ENCODE results near the gene CARD11.

The CARD11 gene

DNA sequence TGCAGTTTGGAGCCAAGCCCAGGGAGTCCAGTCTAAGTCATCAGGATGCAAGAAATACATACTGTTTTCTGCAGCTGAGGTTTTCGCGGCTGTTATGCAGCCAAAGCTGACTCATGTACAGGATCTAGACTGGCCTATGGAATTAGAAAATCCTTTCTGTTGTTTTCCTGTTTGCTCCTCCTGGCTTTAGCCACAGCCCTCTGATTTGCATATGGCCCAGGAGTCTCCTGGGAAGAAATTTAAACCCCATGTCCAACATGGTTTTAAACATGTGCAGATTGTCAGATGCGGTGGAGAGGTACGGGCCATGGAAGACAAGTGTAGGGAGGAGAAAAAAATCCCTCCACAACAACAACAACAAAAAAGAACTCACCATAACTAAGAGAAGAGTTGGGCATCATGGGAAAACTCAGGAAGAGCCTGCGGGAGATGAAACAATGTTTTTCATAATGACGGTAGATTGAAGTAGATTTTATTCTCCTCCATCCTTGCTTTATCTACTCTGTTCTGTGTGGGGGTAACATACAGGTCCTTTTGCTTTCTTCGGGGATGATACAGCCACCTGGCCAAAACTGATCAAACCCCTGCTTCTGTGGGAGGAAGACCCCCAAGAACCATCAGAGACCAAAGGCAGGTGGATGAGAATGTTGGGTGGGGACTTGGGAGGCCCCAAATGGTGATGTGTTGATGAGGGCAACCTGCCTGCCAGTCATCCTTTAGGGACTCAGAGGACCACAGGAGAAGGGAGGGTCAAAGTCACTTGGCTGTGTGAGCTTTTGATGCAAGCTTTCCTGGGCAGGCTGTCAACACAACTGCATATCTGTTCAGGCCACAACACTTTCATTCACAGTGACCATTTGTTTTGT is 169.7 kb downstream of the CARD11 start:
- no peak for DNase-seq (ENCODE audit: low read depth in 2 of 2)

GRCh38 chr7:2873146-2873545 is 170.5 kb downstream of the CARD11 start:
- no peak for DNase-seq (ENCODE audit: low read depth in 2 of 2)

- DNase-seq (ENCODE audit: low read depth in 2 of 2) = no peak
Observed at GRCh38 chr7:2872296-2872874, 171.3 kb downstream of the CARD11 start.

GRCh38 chr7:2870471-2870931 is 173.2 kb downstream of the CARD11 start:
- DNase-seq (ENCODE audit: low read depth in 2 of 2) = peak in 1 of 2 donors; percentile 35

DNA sequence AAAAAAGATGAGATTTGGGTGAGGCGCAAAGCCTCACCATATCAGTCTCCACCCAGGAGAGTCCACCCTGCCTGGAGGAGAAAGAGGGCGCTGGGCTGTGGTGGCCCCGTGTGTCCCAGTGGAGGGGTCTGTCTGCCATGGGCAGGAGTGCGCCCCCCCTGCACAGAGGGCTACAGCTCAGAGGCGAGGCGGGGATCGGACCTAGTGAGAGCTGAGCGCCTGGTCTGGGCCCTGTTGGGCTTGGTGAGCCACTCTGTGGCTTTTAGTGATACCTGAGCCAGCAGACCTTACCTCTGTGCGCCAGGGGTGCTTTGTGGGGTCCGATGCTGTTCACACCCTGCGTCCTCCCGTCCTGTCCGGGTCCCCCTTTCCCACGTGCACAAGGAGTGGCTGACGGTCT is 173.7 kb downstream of the CARD11 start:
- no peak for DNase-seq (ENCODE audit: low read depth in 2 of 2)

DNA sequence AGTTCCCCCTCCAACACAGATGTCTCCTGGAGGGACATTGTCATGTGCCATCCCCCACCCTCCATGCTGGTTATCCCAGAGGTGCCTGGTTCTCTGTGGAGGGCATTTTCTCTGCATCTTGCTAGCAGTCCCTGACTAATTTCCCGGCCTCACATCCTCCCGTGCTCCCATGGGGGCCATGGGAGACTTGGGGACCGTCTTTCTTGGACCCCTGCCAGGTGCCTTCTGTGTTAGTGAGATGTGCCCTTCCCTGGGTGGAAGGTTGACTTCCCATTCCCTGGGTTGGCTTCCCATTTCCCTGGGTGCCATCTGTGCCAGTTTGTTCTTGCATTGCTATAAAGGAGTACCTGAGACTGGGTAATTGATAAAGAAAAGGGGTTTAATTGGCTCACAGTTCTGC is 177.1 kb downstream of the CARD11 start:
- no peak for DNase-seq (ENCODE audit: low read depth in 2 of 2)

DNA sequence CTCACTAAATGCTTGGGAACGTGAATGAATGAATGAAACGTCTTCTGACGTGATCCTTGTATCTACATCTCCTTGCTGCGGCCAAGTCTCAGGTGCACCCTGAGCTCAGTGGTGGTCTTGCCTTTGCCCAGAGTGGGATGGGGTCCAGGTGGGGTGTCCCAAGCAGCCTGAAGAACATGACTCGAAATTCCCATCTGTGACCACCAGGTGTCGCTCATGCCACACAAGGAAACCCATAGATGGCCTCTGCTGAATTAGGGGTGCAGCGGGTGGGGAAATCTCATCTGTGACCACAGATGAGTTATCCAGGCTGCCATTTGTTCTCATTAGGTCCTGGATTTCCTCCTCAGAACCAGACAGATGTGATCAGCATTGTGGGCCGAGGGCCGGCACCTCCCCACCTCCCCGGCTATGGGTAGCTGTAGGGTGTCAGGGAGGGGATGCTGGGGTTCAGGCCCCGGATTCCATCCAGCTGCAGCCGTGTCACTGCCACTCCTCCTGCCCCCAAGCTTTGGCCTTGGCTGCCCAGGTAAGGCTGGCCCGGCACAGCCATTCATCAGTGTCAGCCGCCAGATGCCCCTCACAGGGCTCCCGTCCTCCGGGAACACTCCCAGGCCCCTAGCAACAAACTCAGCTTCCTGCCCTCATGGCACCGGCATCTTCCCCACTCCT is 178.5 kb downstream of the CARD11 start:
- DNase-seq (ENCODE audit: low read depth in 2 of 2) = peak; percentile 59 to 72

GRCh38 chr7:2864204-2864985 is 179.3 kb downstream of the CARD11 start:
- no peak for DNase-seq (ENCODE audit: low read depth in 2 of 2)

GRCh38 chr7:2863461-2864066 is 180.1 kb downstream of the CARD11 start:
- peak; percentile 58 to 61 for DNase-seq (ENCODE audit: low read depth in 2 of 2)

DNA sequence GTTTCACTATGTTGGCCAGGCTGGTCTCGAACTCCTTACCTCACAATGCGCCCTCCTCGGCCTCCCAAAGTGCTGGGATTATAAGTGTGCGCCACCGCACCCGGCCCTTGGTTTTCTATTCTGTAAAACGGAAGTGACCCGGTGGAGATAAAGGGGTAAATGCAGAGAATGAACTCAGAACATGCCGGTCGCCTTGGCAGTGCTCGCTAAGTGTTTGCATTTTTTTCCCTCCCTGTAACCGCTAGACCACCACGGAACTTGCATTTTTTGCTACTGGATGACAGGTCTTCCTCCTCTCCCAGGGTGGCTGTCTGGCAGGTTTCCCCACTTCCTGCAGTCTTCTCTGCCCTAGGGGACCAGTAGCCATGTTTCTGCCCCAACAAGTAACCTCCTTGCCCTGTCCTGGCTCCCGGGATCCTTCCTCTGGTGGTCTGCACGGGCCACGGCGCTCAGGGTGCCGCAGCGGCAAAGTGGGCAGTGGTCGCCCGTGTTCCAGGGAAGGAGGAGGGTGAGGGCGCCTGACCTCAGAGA is 180.8 kb downstream of the CARD11 start:
- peak in 1 of 2 donors; percentile 27 for DNase-seq (ENCODE audit: low read depth in 2 of 2)

DNA sequence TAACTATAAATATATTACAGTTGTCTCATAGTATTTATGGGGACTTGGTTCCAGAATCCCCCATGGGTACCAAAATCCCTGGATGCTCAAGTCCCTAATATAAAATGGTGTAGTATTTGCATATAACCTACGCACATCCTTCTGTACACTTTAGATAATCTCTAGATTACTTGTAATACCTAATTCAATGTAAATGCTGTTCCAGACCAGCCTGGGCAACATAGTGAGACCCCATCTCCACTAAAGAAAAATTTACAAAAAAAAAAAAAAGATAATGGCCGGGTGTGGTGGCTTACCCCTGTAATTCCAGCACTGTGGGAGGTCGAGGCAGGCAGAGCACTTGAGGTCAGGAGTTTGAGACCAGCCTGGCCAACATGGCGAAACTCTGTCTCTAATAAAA is 182.2 kb downstream of the CARD11 start:
- DNase-seq (ENCODE audit: low read depth in 2 of 2) = no peak

DNA sequence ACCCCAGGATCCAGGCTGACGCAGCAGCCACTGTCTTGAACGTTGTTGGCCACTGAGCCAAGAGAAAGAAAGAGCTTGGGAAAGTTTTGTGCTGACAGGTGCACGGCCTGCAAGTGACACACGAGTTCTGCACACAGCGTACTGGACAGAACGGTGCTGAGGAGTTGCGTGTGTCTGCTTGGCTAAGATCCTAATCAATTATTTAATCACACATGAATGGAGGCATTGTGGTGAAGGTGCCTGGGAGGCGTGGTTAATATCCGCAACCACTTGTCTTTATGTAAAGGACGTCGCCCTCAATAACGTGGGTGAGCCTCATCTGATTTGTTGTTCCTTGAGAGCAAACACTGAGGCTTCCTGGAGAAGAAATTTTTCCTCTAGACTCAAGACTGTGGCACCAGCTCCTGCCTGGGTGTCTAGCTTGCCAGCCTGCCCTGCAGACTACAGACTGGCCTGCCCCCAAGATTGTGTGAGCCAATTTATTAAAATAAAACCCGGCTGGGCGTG is 183.0 kb downstream of the CARD11 start:
- no peak for DNase-seq (ENCODE audit: low read depth in 2 of 2)

DNA sequence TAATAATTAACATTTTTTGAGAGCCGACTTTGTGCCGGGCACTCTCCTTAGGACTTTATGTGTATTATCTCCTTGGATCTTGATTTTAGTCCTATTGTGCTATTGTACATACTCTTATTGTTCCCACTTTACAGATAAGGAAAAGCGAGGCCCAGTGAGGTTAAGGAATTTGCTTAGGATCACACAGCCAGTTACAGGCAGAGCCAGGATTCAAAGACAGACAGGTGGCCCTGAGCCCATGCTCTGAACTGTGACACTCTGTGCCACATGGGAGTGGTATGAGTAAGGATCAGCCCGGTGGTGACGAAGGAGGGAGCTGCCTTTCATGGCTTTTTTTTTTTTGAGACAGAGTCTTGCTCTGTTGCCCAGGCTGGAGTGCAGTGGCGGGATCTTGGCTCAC is 183.7 kb downstream of the CARD11 start:
- DNase-seq (ENCODE audit: low read depth in 2 of 2) = no peak

- DNase-seq (ENCODE audit: low read depth in 2 of 2) = no peak
Observed at GRCh38 chr7:2858621-2859020, 185.0 kb downstream of the CARD11 start.

DNA sequence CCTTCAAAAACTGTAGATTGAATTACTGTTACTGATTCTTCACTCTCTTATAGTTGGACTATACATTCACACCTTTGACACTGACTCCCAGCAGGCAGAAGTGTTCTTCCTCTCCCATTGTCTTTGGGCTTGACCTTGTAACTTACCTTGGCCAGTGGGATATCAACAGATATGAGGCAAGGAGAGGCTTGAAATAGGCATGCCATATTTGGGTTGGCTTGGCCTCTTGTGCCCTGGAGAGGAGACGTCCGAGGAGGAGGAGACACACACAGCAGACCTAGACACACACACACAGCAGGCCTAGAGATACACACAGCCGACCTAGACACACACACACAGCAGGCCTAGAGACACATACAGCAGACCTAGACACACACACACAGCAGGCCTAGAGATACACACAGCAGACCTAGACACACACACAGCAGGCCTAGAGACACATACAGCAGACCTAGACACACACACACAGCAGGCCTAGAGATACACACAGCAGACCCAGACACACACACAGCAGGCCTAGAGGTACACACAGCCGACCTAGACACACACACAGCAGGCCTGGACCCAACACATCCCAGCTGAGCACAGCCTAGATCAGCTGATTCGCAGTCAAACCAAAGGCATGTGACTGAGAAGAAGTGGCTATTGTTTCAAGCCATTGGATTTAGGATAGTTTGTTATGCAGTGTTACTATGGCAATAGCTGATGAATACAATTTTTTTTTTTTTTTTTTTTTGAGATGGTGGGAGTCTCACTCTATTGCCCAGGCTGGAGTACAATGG is 187.1 kb downstream of the CARD11 start:
- DNase-seq (ENCODE audit: low read depth in 2 of 2) = no peak
